HG02885 (cell line): Measurements from ENCODE around the gene SEL1L2.

Source experiments
- ATAC-seq: cut with Tn5 transposase; IDR thresholded peaks from one replicate; pipeline ENCODE4 v1.9.1; 2021; ENCODE audit warnings: mild to moderate bottlenecking; ENCODE audit not compliant: unreplicated experiment, poor library complexity

SEL1L2 gene

GRCh38 chr20:13821876-13822275, 168.5 kb downstream of the SEL1L2 start:
- ATAC-seq: no peak

GRCh38 chr20:13819885-13820645, 170.3 kb downstream of the SEL1L2 start:
- ATAC-seq: peak; percentile 87

GRCh38 chr20:13817342-13817741, 173.1 kb downstream of the SEL1L2 start:
- no peak for ATAC-seq

DNA sequence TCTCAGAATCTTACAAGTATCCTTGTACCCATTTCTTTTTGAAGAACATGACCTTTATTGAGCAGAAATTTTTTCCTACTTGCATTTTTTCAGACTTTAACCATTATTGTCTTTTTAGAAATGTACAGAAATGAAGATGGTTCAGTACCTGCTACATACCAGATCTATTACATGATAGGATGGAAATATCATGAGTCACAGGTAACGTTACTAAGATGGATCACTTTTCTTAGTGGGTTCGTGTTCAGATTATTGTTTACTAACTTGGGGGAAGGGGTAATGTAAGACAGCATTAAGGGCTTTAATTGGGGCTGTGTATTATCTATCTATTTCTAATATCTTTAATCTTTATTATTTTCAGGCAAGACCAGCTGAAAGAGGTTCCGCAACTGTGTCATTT, 173.7 kb downstream of the SEL1L2 start:
- ATAC-seq: no peak

DNA sequence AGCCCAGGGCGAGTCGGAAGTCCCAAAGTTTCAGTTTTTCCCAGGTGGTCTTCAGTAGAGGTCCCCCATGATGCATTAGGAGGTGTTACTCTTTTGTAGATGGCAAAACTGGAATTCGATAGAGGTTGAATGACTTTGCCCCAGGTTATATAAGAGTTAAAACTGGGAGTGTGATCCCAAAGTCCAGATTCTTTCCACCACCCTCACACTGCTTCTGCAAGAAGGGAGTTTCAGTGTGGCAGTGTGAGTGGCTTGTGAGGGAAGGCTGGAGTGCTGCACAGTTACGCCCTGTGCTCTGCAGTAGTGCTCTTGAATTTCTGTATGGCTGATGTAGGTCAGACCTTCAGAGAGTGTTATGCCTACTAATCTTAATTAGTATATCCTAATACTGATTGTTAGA, 175.7 kb downstream of the SEL1L2 start:
- no peak for ATAC-seq

- no peak for ATAC-seq
Observed at GRCh38 chr20:13813910-13814309, 176.5 kb downstream of the SEL1L2 start.

DNA sequence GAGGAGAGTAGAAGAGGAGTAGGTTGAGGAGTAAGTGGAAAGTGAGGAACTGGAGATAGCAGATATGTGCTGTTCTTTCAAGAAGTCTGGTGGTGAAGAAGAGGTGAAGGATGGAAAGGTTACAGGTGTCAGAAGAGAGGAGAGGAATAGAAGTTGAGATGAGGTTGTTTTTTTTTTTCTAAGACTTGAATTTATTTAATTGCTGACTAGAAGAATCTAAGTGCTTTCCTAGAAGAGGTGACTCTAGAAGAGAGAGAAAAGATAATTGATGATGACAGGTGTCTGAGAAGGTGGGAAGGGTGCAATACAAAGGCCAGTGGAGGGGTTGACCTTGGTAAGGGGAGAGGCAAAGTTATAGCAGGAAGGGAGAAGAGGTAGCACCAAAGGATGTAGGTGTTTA, 180.0 kb downstream of the SEL1L2 start:
- ATAC-seq: no peak

- ATAC-seq: no peak
Observed at GRCh38 chr20:13809855-13810254, 180.6 kb downstream of the SEL1L2 start.

- no peak for ATAC-seq
Observed at GRCh38 chr20:13809373-13809772, 181.0 kb downstream of the SEL1L2 start.

DNA sequence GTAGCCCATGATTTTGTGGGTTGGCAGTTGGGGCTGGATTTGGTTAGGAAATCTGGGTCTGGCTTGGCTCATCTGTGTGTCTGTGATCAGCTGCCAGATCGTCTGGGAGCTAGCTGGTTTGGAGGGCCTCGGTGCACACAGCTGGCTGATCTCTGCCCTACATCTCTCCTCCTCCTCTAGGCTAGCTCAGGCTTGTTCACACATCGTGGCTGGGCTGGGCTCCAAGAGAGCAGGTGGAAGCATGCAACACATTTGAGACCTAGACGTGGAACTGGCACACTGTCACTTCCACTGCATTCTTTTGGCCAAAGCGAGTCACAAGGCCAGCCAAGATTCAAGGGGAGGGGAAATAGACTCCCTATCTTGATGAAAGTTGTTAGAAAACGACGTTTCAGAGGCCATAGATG, 189.7 kb downstream of the SEL1L2 start:
- no peak for ATAC-seq

- no peak for ATAC-seq
Observed at GRCh38 chr20:13799974-13800373, 190.4 kb downstream of the SEL1L2 start.
